Tibial artery (tissue), 4 donors: ENCODE results near the gene FITM1.
A peak's percentile ranks its signal among the peaks of the same experiment; 100 is the strongest.

ENCODE experiments used
- DNase-seq, 2 donors: peaks; one replicate each; pipeline ENCODE4 v3.0.0-alpha.2; 2019
- H3K27ac ChIP-seq, 2 donors: fragments of 200-600 bp; sonication (generic) in 1 of 2; 1 replicate in 1 of 2; 2 replicates in 1 of 2; pipeline ENCODE4 v1.5.1; 2018 to 2019; ENCODE audit warnings: mild to moderate bottlenecking in 1 of 2
- H3K27me3 ChIP-seq, 2 donors: fragments of 200-600 bp; sonication (generic) in 1 of 2; one replicate each; pipeline versions ENCODE4 v1.5.1 to v1.6.0; 2016 to 2019
- H3K36me3 ChIP-seq, 3 donors: fragments of 200-600 bp; sonication (generic) in 2 of 3; one replicate each; pipeline ENCODE4 v1.5.1; 2016 to 2019; ENCODE audit warnings: mild to moderate bottlenecking in 2 of 3
- H3K4me1 ChIP-seq, 4 donors: fragments of 200-600 bp; sonication (generic) in 2 of 4; 1 replicate in 3 of 4; 2 replicates in 1 of 4; pipeline ENCODE4 v1.5.1; 2016 to 2019
- H3K4me3 ChIP-seq, 2 donors: fragments of 200-600 bp; sonication (generic) in 1 of 2; 1 replicate in 1 of 2; 2 replicates in 1 of 2; pipeline ENCODE4 v1.5.1; 2018 to 2019; ENCODE audit warnings: mild to moderate bottlenecking in 2 of 2
- H3K9me3 ChIP-seq, 3 donors: fragments of 200-600 bp; sonication (generic) in 1 of 3; one replicate each; pipeline ENCODE4 v1.5.1; 2016 to 2019
- intact Hi-C: fragments of 100-400 bp; cut with DNase I; formaldehyde crosslinking; loops from one replicate; pipeline ENCODE4 v1.15.0; 2023; ENCODE audit warnings: low total_unique reads
- TF ChIP-seq, protein P1 (sequence below), 2 experiments: fragments of 200-600 bp in 1 of 2; fragments of 450-650 bp in 1 of 2; IDR thresholded peaks; one replicate each; pipeline ENCODE4 v1.5.1; 2017 to 2019; ENCODE audit warnings: antibody characterized with exemption in 2 of 2, mild to moderate bottlenecking in 1 of 2, moderate library complexity in 1 of 2

The FITM1 gene

DNA sequence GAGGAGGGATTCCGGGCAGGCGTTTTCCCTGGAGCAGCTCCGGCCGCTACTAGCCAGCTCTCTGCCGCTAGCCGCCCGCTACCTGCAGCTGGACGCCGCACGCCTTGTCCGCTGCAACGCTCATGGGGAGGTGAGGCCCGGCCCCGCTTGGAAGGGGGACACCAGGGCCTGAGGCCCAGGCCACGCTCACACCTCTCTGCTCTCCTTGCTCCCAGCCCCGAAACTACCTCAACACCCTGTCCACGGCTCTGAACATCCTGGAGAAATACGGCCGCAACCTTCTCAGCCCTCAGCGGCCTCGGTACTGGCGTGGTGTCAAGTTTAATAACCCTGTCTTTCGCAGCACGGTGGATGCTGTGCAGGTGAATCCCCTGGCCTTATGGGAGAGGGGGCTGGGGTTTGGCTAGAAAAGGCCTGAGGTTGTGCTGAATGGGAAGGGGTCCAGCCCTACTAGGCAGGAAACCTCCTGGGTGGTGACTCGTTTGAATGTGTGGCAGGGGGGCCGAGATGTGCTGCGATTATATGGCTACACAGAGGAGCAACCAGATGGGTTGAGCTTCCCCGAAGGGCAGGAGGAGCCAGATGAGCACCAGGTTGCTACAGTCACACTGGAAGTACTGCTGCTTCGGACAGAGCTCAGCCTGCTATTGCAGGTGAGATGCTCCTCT, 17.4 kb downstream of the FITM1 start:
- no peaks in the 10 kb centered on the region for H3K27me3 ChIP-seq
- peaks cover 12 to 31% (median 23%) of the 10 kb centered on the region in 4 donors for H3K4me1 ChIP-seq
- DNase-seq: peak in 1 of 2 donors; percentile 33
- peaks cover 36 to 44% (median 43%) of the 10 kb centered on the region in 3 donors for H3K36me3 ChIP-seq
- H3K4me3 ChIP-seq: peak overlapping the region; percentile 79 to 92
- H3K9me3 ChIP-seq: no peaks in the 10 kb centered on the region
- intact Hi-C loops: loop anchor here (5.0 kb wide), 1 partner anchor 39 kb away; the partner anchor contains the start of gene IPO4
- TF ChIP-seq, protein P1, sequence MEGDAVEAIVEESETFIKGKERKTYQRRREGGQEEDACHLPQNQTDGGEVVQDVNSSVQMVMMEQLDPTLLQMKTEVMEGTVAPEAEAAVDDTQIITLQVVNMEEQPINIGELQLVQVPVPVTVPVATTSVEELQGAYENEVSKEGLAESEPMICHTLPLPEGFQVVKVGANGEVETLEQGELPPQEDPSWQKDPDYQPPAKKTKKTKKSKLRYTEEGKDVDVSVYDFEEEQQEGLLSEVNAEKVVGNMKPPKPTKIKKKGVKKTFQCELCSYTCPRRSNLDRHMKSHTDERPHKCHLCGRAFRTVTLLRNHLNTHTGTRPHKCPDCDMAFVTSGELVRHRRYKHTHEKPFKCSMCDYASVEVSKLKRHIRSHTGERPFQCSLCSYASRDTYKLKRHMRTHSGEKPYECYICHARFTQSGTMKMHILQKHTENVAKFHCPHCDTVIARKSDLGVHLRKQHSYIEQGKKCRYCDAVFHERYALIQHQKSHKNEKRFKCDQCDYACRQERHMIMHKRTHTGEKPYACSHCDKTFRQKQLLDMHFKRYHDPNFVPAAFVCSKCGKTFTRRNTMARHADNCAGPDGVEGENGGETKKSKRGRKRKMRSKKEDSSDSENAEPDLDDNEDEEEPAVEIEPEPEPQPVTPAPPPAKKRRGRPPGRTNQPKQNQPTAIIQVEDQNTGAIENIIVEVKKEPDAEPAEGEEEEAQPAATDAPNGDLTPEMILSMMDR (IDR thresholded peaks at IDR 0.05): no peak
- H3K27ac ChIP-seq: peak overlapping the region; percentile 86 to 87

DNA sequence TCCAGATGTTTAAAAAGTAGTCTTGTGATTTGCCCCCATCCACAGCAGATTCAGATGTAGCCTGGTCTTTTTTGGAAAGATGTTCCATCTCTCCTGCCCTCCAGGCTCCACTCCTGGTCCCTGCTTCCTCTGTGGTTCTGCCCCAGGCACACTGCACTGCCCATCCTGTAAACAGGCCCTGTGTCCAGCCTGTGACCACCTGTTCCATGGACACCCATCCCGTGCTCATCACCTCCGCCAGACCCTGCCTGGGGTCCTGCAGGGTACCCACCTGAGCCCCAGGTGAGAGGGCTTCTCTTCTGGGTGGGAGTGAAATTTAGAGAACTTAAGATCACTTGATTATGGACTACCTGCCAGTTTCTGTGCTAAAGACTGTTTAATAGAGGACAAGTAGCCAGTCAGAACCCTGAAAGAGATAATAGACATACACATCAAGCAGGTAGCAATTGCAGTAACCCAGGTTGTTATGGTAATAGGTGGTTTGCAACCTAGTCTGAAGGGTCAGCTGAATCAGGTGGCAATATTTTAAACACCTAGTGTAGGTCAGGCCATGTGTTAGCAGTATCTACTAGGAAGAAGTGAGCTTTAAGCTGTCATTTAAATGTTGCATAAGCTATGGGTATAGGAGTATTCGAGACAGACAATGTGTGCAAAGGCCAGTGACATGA, 19.0 kb downstream of the FITM1 start:
- H3K36me3 ChIP-seq: peaks cover 36 to 58% (median 51%) of the 10 kb centered on the region in 3 donors
- H3K27me3 ChIP-seq: no peaks in the 10 kb centered on the region
- no peak overlapping the region for H3K27ac ChIP-seq
- no peaks in the 10 kb centered on the region for H3K9me3 ChIP-seq
- peaks cover 12 to 31% (median 23%) of the 10 kb centered on the region in 4 donors for H3K4me1 ChIP-seq
- H3K4me3 ChIP-seq: no peak overlapping the region
- DNase-seq: no peak
- TF ChIP-seq, protein P1 (IDR thresholded peaks at IDR 0.05): no peak
- intact Hi-C loops: loop anchor here (5.0 kb wide), 1 partner anchor 38 kb away; the partner anchor contains the start of gene IPO4

DNA sequence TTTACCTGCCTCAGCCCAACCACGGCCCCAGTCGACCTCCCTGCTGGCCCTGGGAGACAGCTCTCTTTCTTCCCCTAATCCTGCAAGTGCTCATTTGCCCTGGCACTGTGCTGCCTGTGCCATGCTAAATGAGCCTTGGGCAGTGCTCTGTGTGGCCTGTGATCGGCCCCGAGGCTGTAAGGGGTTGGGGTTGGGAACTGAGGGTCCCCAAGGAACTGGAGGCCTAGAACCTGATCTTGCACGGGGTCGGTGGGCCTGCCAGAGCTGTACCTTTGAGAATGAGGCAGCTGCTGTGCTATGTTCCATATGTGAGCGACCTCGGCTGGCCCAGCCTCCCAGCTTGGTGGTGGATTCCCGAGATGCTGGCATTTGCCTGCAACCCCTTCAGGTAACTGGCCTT, 19.6 kb downstream of the FITM1 start:
- Histone ChIP-seq H3K27me3 (no peaks in the 10 kb centered on the region), H3K4me1 (peaks cover 12 to 31% (median 22%) of the 10 kb centered on the region in 4 donors), H3K4me3 (no peak overlapping the region), H3K36me3 (peaks cover 42 to 64% (median 58%) of the 10 kb centered on the region in 3 donors), H3K27ac (no peak overlapping the region), H3K9me3 (no peaks in the 10 kb centered on the region)
- no peak for DNase-seq
- TF ChIP-seq, protein P1 (IDR thresholded peaks at IDR 0.05): no peak
- intact Hi-C loops: loop anchor here (5.0 kb wide), 1 partner anchor 93 kb away; no protein-coding TSS in a partner anchor

DNA sequence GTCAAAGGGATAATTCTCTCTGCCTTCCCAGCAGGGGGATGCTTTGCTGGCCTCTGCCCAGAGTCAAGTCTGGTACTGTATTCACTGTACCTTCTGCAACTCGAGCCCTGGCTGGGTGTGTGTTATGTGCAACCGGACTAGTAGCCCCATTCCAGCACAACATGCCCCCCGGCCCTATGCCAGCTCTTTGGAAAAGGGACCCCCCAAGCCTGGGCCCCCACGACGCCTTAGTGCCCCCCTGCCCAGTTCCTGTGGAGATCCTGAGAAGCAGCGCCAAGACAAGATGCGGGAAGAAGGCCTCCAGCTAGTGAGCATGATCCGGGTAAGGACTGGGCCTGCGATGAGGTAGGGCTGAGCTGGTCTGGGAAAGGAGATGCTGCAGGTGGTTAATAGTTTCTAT, 20.1 kb downstream of the FITM1 start:
- Histone ChIP-seq H3K4me3 (no peak overlapping the region), H3K36me3 (peaks cover 47 to 69% (median 63%) of the 10 kb centered on the region in 3 donors), H3K27ac (no peak overlapping the region), H3K9me3 (no peaks in the 10 kb centered on the region), H3K4me1 (peaks cover 12 to 26% (median 19%) of the 10 kb centered on the region in 4 donors), H3K27me3 (no peaks in the 10 kb centered on the region)
- TF ChIP-seq, protein P1 (IDR thresholded peaks at IDR 0.05): no peak
- intact Hi-C loops: loop anchor here (5.0 kb wide), 1 partner anchor 93 kb away; no protein-coding TSS in a partner anchor
- DNase-seq: no peak

DNA sequence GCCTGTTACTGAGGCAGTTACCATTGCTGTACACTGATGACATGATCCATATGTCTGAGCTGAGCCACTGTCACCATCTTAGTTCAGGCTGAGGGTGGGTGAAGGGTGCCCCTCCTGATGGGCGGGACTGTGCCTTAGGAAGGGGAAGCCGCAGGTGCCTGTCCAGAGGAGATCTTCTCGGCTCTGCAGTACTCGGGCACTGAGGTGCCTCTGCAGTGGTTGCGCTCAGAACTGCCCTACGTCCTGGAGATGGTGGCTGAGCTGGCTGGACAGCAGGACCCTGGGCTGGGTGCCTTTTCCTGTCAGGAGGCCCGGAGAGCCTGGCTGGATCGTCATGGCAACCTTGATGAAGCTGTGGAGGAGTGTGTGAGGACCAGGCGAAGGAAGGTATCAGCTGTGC, 20.5 kb downstream of the FITM1 start:
- Histone ChIP-seq H3K9me3 (no peaks in the 10 kb centered on the region), H3K4me3 (no peak overlapping the region), H3K27ac (no peak overlapping the region), H3K27me3 (no peaks in the 10 kb centered on the region), H3K36me3 (peaks cover 51 to 74% (median 67%) of the 10 kb centered on the region in 3 donors), H3K4me1 (peaks cover 9 to 21% (median 16%) of the 10 kb centered on the region in 4 donors)
- TF ChIP-seq, protein P1 (IDR thresholded peaks at IDR 0.05): no peak
- DNase-seq: no peak
- intact Hi-C loops: loop anchor here (5.0 kb wide), 1 partner anchor 94 kb away; no protein-coding TSS in a partner anchor
